HCT116 (cell line): ENCODE results near the gene PTCH2. TPM values are rescaled to one million over a fixed set of nuclear protein-coding genes. Genes with fewer than 3 reads are reported as not detected.

Experiments used
- ATAC-seq: fragments of 200-7000 bp; cut with Tn5 transposase; 2 replicates; pipeline ENCODE4 v1.9.1; 2020; ENCODE audit warnings: mild to moderate bottlenecking, moderate library complexity
- BruUV-seq: library from RNA; stranded (reverse); fragments of 400-500 nt; replicated peaks from 2 replicates; lab custom pipeline; 2021; lab: Mats Ljungman, UMichigan
- CTCF ChIA-PET: fragments of 300-600 bp; sonication (Branson Sonifier 250); formaldehyde crosslinking; loops from one replicate; lab custom pipeline; 2021; ENCODE audit warnings: antibody characterized with exemption; lab: Charles Lee
- POLR2A ChIA-PET: fragments of 300-600, 350-600 bp; sonication (Branson Sonifier 250); formaldehyde crosslinking; loops from one replicate; lab custom pipeline; 2021; ENCODE audit warnings: antibody characterized with exemption; lab: Charles Lee
- RAD21 ChIA-PET, 2 experiments: fragments of 300-600 bp; sonication (Branson Sonifier 250); formaldehyde crosslinking; loops; one replicate each; lab custom pipeline; 2023; ENCODE audit warnings: low total read pairs in 2 of 2; ENCODE audit not compliant: uncharacterized antibody in 2 of 2, unreplicated experiment in 2 of 2, low non-redundant PET in 1 of 2; lab: Charles Lee
- DNase-seq: peaks from one replicate; pipeline ENCODE4 v3.0.0-alpha.2; 2010; ENCODE audit warnings: low read depth, low spot score
- H2AFZ ChIP-seq: fragments of 200-600 bp; shearing (Covaris generic), sonication (generic); 2 replicates; pipeline ENCODE4 v1.6.1; 2017; ENCODE audit warnings: low read depth, mixed run types, mixed read lengths, antibody characterized with exemption, low read length; ENCODE audit not compliant: poor library complexity, severe bottlenecking
- H3K27ac ChIP-seq: 2 replicates; pipeline ENCODE4 v1.5.1; 2012; ENCODE audit warnings: low read depth, low read length
- H3K27me3 ChIP-seq: fragments of 200-600 bp; sonication (generic); 2 replicates; pipeline ENCODE4 v1.6.1; 2016; ENCODE audit warnings: mixed run types, low read length, mixed read lengths; ENCODE audit not compliant: insufficient read depth
- H3K36me3 ChIP-seq, 2 experiments: fragments of 200-500 bp in 1 of 2; fragments of 200-600 bp in 1 of 2; sonication (Bioruptor generic) in 1 of 2; sonication (generic) in 1 of 2; 2 replicates each; pipeline versions ENCODE4 v1.5.1 to v1.6.1; 2014 to 2016; ENCODE audit warnings: low read length in 2 of 2, inconsistent platforms in 1 of 2, mixed read lengths in 1 of 2, mixed run types in 1 of 2; ENCODE audit not compliant: insufficient read depth in 2 of 2, control insufficient read depth in 1 of 2
- H3K4me1 ChIP-seq, 2 experiments: fragments of 200-600 bp in 1 of 2; sonication (generic) in 1 of 2; 2 replicates each; pipeline versions ENCODE4 v1.5.1 to v1.6.1; 2012 to 2017; ENCODE audit warnings: low read length in 2 of 2, inconsistent platforms in 1 of 2, mild to moderate bottlenecking in 1 of 2, mixed read lengths in 1 of 2, mixed run types in 1 of 2, moderate library complexity in 1 of 2; ENCODE audit not compliant: insufficient read depth in 2 of 2, control insufficient read depth in 1 of 2
- H3K4me2 ChIP-seq: fragments of 200-600 bp; sonication (generic); 2 replicates; pipeline ENCODE4 v1.6.1; 2017; ENCODE audit warnings: mixed run types, low read length, mixed read lengths
- H3K4me3 ChIP-seq, 2 experiments: fragments of 200-600 bp in 1 of 2; sonication (generic) in 1 of 2; replicated peaks in 1 of 2; 2 replicates each; pipeline ENCODE4 v1.5.1; 2011 to 2016; ENCODE audit warnings: low read length in 2 of 2, control low read depth in 1 of 2, low read depth in 1 of 2, mild to moderate bottlenecking in 1 of 2, mixed read lengths in 1 of 2, mixed run types in 1 of 2
- H3K79me2 ChIP-seq: fragments of 200-600 bp; sonication (generic); 2 replicates; pipeline ENCODE4 v1.6.1; 2017; ENCODE audit warnings: mild to moderate bottlenecking, mixed run types, low read length, moderate library complexity, mixed read lengths; ENCODE audit not compliant: insufficient read depth
- H3K9ac ChIP-seq: fragments of 200-600 bp; sonication (generic); 2 replicates; pipeline ENCODE4 v1.6.1; 2016; ENCODE audit warnings: low read length, mixed read lengths
- H3K9me2 ChIP-seq: fragments of 200-600 bp; sonication (generic), shearing (Covaris generic); 2 replicates; pipeline ENCODE4 v1.6.1; 2017; ENCODE audit warnings: mixed run types, mild to moderate bottlenecking, moderate library complexity; ENCODE audit not compliant: insufficient read depth
- H3K9me3 ChIP-seq, 2 experiments: fragments of 200-500 bp in 1 of 2; fragments of 200-600 bp in 1 of 2; sonication (Bioruptor generic) in 1 of 2; sonication (generic) in 1 of 2; 2 replicates each; pipeline ENCODE4 v1.6.1; 2014 to 2017; ENCODE audit warnings: low read length in 2 of 2, mixed read lengths in 2 of 2, inconsistent platforms in 1 of 2, low read depth in 1 of 2, mild to moderate bottlenecking in 1 of 2, mixed run types in 1 of 2, moderate library complexity in 1 of 2; ENCODE audit not compliant: control insufficient read depth in 1 of 2, insufficient read depth in 1 of 2
- H4K20me1 ChIP-seq: fragments of 200-600 bp; sonication (generic), shearing (Covaris generic); 2 replicates; pipeline ENCODE4 v1.6.1; 2017; ENCODE audit warnings: mixed run types, mild to moderate bottlenecking, moderate library complexity; ENCODE audit not compliant: insufficient read depth
- CBX3 ChIP-seq: IDR thresholded peaks from 2 replicates; pipeline ENCODE4 v1.6.1; 2012; ENCODE audit warnings: low read depth
- ELF1 ChIP-seq: IDR thresholded peaks from 2 replicates; pipeline ENCODE4 v1.6.1; 2012; ENCODE audit warnings: low read depth, borderline replicate concordance
- JUND ChIP-seq: IDR thresholded peaks from 2 replicates; pipeline ENCODE4 v1.6.1; 2012
- TCF7L2 ChIP-seq: IDR thresholded peaks from 2 replicates; pipeline ENCODE4 v1.7.0; 2011; ENCODE audit warnings: borderline replicate concordance, inconsistent platforms; ENCODE audit not compliant: insufficient read depth, insufficient read length; ENCODE audit errors: extremely low read depth
- intact Hi-C: fragments of 100-400 bp; cut with micrococcal nuclease; formaldehyde crosslinking; loops from 2 replicates; pipeline ENCODE4 v1.10.0; 2022
- total RNA-seq: library from RNA; stranded (reverse); gene quantifications from one replicate; pipeline ENCODE4 v1.2.1, GENCODE V29; 2021; ENCODE audit not compliant: unreplicated experiment
- TF ChIP-seq, protein P1 (sequence below): IDR thresholded peaks from 2 replicates; pipeline ENCODE4 v1.6.1; 2012
- TF ChIP-seq, protein P2 (sequence below): IDR thresholded peaks from 2 replicates; pipeline ENCODE4 v1.6.1; 2011; ENCODE audit warnings: mild to moderate bottlenecking, low read length, moderate library complexity; ENCODE audit not compliant: insufficient replicate concordance; ENCODE audit errors: extremely low read depth
- TF ChIP-seq, protein P3 (sequence below), 3 experiments: fragments of 200-600 bp in 1 of 3; sonication (generic) in 1 of 3; IDR thresholded peaks in 2 of 3; conservative IDR thresholded peaks in 1 of 3; 2 replicates each; pipeline ENCODE4 v1.5.1; 2012 to 2017; ENCODE audit warnings: low read depth in 2 of 3, low read length in 2 of 3, antibody characterized with exemption in 1 of 3, borderline replicate concordance in 1 of 3, control low read depth in 1 of 3, mild to moderate bottlenecking in 1 of 3, mixed read lengths in 1 of 3, mixed run types in 1 of 3, moderate library complexity in 1 of 3; ENCODE audit not compliant: insufficient read depth in 1 of 3

Gene PTCH2
- total RNA-seq, 1 experiment from 2014 or later = 1.3 TPM

DNA sequence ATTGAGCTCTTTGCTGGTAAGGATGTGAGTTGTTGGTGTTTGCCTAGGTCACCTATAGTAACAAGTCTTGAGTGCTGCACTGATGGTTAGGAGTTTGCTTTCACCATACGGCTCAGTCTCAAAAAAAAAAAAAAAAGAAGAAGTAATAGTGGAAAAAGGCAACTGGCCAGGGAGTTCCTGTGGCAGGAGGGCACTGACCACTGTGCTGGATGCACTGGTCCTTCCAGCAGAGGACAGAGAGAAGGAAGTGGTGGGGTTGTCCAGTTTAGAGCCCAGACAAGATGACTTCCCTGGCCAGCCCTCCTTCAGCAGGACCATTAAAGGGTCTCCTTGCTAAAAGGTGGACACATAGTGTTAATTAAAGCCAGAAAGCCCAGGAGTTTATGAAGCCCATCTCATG lies 11.9 kb upstream of the PTCH2 start:
- no TSS peak for BruUV-seq

DNA sequence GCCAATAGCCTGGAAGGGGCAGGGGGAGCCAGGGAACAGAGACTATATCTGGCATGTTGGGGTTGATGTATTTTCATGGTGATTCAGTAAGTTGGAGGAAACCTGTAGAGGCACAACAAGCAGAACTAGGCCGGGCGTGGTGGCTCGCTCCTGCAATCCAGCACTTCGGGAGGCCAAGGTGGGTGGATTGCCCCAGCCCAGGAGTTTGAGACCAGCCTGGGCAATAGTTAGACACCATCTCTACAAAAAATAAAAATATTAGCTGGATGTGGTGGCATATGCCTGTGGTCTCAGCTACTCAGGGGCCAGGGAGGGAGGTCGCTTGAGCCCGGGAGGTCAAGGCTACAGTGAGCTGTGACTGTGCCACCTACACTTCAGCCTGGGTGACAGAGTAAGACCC lies 10.1 kb upstream of the PTCH2 start:
- Histone ChIP-seq H3K79me2 (no peaks in the 10 kb centered on the region), H3K4me1 (no peaks in the 10 kb centered on the region; a peak in 1 of 4 replicates), H3K27ac (no peak overlapping the region), H3K4me2 (no peak overlapping the region), H2AFZ (no peak overlapping the region), H3K9me2 (no peaks in the 10 kb centered on the region), H3K36me3 (no peaks in the 10 kb centered on the region), H3K9ac (no peak overlapping the region), H3K4me3 (no peak overlapping the region), H3K9me3 (no peaks in the 10 kb centered on the region), H3K27me3 (no peaks in the 10 kb centered on the region), H4K20me1 (no peaks in the 10 kb centered on the region)
- RAD21 ChIA-PET = no interaction called here
- POLR2A ChIA-PET = no interaction called here
- intact Hi-C loops = no loop called here
- no peak for TF ChIP-seq CBX3
- TF ChIP-seq, protein P1, sequence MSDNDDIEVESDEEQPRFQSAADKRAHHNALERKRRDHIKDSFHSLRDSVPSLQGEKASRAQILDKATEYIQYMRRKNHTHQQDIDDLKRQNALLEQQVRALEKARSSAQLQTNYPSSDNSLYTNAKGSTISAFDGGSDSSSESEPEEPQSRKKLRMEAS = no peak
- TF ChIP-seq TCF7L2 = no peak
- TF ChIP-seq, protein P2, sequence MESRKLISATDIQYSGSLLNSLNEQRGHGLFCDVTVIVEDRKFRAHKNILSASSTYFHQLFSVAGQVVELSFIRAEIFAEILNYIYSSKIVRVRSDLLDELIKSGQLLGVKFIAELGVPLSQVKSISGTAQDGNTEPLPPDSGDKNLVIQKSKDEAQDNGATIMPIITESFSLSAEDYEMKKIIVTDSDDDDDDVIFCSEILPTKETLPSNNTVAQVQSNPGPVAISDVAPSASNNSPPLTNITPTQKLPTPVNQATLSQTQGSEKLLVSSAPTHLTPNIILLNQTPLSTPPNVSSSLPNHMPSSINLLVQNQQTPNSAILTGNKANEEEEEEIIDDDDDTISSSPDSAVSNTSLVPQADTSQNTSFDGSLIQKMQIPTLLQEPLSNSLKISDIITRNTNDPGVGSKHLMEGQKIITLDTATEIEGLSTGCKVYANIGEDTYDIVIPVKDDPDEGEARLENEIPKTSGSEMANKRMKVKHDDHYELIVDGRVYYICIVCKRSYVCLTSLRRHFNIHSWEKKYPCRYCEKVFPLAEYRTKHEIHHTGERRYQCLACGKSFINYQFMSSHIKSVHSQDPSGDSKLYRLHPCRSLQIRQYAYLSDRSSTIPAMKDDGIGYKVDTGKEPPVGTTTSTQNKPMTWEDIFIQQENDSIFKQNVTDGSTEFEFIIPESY = no peak
- no peak for DNase-seq
- no TSS peak for BruUV-seq
- CTCF ChIA-PET = interaction anchor here (0.7 kb wide), 1 partner anchor 121 kb away, joined by 3 read pairs; no protein-coding TSS in a partner anchor
- ATAC-seq = no peak

More for the DNA sequence above, 11.9 kb upstream of the PTCH2 start:
- ATAC-seq (no peak), DNase-seq (no peak)
- Histone ChIP-seq H3K4me3 (no peak overlapping the region), H3K9me2 (no peaks in the 10 kb centered on the region), H2AFZ (no peak overlapping the region), H4K20me1 (no peaks in the 10 kb centered on the region), H3K36me3 (no peaks in the 10 kb centered on the region), H3K4me1 (no peaks in the 10 kb centered on the region; a peak in 1 of 4 replicates), H3K4me2 (no peak overlapping the region), H3K27me3 (no peaks in the 10 kb centered on the region)
- TF ChIP-seq JUND (no peak), TCF7L2 (no peak), ELF1 (no peak)
- TF ChIP-seq, protein P3, sequence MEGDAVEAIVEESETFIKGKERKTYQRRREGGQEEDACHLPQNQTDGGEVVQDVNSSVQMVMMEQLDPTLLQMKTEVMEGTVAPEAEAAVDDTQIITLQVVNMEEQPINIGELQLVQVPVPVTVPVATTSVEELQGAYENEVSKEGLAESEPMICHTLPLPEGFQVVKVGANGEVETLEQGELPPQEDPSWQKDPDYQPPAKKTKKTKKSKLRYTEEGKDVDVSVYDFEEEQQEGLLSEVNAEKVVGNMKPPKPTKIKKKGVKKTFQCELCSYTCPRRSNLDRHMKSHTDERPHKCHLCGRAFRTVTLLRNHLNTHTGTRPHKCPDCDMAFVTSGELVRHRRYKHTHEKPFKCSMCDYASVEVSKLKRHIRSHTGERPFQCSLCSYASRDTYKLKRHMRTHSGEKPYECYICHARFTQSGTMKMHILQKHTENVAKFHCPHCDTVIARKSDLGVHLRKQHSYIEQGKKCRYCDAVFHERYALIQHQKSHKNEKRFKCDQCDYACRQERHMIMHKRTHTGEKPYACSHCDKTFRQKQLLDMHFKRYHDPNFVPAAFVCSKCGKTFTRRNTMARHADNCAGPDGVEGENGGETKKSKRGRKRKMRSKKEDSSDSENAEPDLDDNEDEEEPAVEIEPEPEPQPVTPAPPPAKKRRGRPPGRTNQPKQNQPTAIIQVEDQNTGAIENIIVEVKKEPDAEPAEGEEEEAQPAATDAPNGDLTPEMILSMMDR (IDR thresholded peaks at IDR 0.05 in 2 of 3, conservative IDR thresholded peaks at IDR 0.05 in 1 of 3; ENCODE audit: borderline replicate concordance in 1 of 3, insufficient read depth in 1 of 3, low read depth in 2 of 3, low read length in 2 of 3) = no peak
- TF ChIP-seq, all 23 proteins: peak for 0
- RAD21 ChIA-PET = no interaction called here
- intact Hi-C loops = no loop called here
- POLR2A ChIA-PET = no interaction called here
- CTCF ChIA-PET = no interaction called here
- H3K79me2 ChIP-seq = no peaks in the 10 kb centered on the region
- H3K27ac ChIP-seq = no peak overlapping the region
- H3K9ac ChIP-seq = no peak overlapping the region
- no peaks in the 10 kb centered on the region for H3K9me3 ChIP-seq
